ENCODE results near the gene SNCG. TPM values are rescaled to one million over a fixed set of nuclear protein-coding genes. Genes with fewer than 3 reads are reported as not detected.
"Not testable (repeated sequence)": the region's sequence is repeated elsewhere in the genome, so short reads cannot be mapped to it uniquely, and the experiment has no call there.

SNCG gene
- total and polyA plus RNA-seq, 2 experiments from 2014 or later: 4.0 to 17.0 TPM

- not testable (repeated sequence) for DNase-seq (ENCODE audit: low spot score); H3K36me3 ChIP-seq (ENCODE audit: insufficient read depth); H4K20me1 ChIP-seq (replicated peaks; ENCODE audit: insufficient read depth); H3K27me3 ChIP-seq (ENCODE audit: insufficient read depth); H2AFZ ChIP-seq; H3K9me3 Mint-ChIP-seq; H3K27ac Mint-ChIP-seq; H3F3A ChIP-seq (replicated peaks; ENCODE audit: low read depth); H3K36me3 Mint-ChIP-seq (ENCODE audit: low read depth); H3K4me3 ChIP-seq; H3K4me2 ChIP-seq; ATAC-seq; H3K27me3 Mint-ChIP-seq (ENCODE audit: insufficient read depth, low read depth, poor library complexity); H3K4me3 Mint-ChIP-seq; H3K27ac ChIP-seq (ENCODE audit: low read depth); H3K9me2 ChIP-seq (ENCODE audit: insufficient read depth); H3K79me2 ChIP-seq (replicated peaks; ENCODE audit: insufficient read depth)
- TF ChIP-seq CTCF (conservative IDR thresholded peaks at IDR 0.05; ENCODE audit: low read depth in 2 of 2): peak; percentile 14 to 17; a peak in 1 of 4 replicates
- H3K4me1 ChIP-seq (ENCODE audit: insufficient read depth): 0 out of 2 replicates have a peak, but pooled peaks cover 11% of the 10 kb centered on the region
- H3K4me1 Mint-ChIP-seq: peaks cover 15% of the 10 kb centered on the region
These were observed 20.1 kb downstream of the SNCG start for GRCh38 chr10:86978457-86978856.

GRCh38 chr10:86979296-86979818 lies 21.0 kb downstream of the SNCG start:
- Histone ChIP-seq H3K4me3 (no peak overlapping the region), H3K27me3 (ENCODE audit: insufficient read depth) (0 out of 2 replicates have a peak, but pooled peaks cover 1% of the 10 kb centered on the region), H3K9me2 (ENCODE audit: insufficient read depth) (no peaks in the 10 kb centered on the region), H4K20me1 (replicated peaks; ENCODE audit: insufficient read depth) (no peaks in the 10 kb centered on the region), H3F3A (replicated peaks; ENCODE audit: low read depth) (no peaks in the 10 kb centered on the region), H3K4me2 (no peak overlapping the region), H2AFZ (no peak overlapping the region), H3K27ac (ENCODE audit: low read depth) (no peak overlapping the region), H3K36me3 (ENCODE audit: insufficient read depth) (no peaks in the 10 kb centered on the region), H3K79me2 (replicated peaks; ENCODE audit: insufficient read depth) (no peaks in the 10 kb centered on the region), H3K4me1 (ENCODE audit: insufficient read depth) (0 out of 2 replicates have a peak, but pooled peaks cover 11% of the 10 kb centered on the region)
- Mint-ChIP-seq H3K27ac (no peak overlapping the region), H3K9me3 (no peaks in the 10 kb centered on the region), H3K27me3 (ENCODE audit: insufficient read depth, low read depth, poor library complexity) (peaks cover 5% of the 10 kb centered on the region), H3K4me3 (no peak overlapping the region), H3K4me1 (peaks cover 14% of the 10 kb centered on the region), H3K36me3 (ENCODE audit: low read depth) (no peaks in the 10 kb centered on the region)
- ATAC-seq (no peak), DNase-seq (ENCODE audit: low spot score) (no peak)
- no peak for TF ChIP-seq EZH2phosphoT487 (IDR thresholded peaks at IDR 0.05; ENCODE audit: unreplicated experiment)
- TF ChIP-seq POLR2AphosphoS5 (IDR thresholded peaks at IDR 0.05; ENCODE audit: low read depth): no peak
- TF ChIP-seq EZH2 (IDR thresholded peaks at IDR 0.05; ENCODE audit: low read depth, unreplicated experiment): no peak
- no peak for TF ChIP-seq ETS1 (IDR thresholded peaks at IDR 0.05)
- TF ChIP-seq REST (IDR thresholded peaks at IDR 0.05; ENCODE audit: unreplicated experiment): no peak
- no peak for TF ChIP-seq NANOG (IDR thresholded peaks at IDR 0.05; ENCODE audit: borderline replicate concordance)
- no peak for TF ChIP-seq ZNF462 (CRISPR knock-in tag; IDR thresholded peaks at IDR 0.05)
- TF ChIP-seq ZNF331 (CRISPR knock-in tag; IDR thresholded peaks at IDR 0.05; ENCODE audit: low read depth): no peak
